Uterus (tissue), 4 donors: ENCODE data around the gene GSG1L2. TPM values are rescaled to one million over a fixed set of nuclear protein-coding genes. Genes with fewer than 3 reads are reported as not detected.

Source experiments
- DNase-seq, 2 donors: peaks; one replicate each; pipeline ENCODE4 v3.0.0-alpha.2; 2019 to 2020
- H3K27ac ChIP-seq, 2 donors: fragments of 200-600 bp; sonication (generic); 1 replicate in 1 of 2; 2 replicates in 1 of 2; pipeline ENCODE4 v1.5.1; 2016 to 2018
- H3K27me3 ChIP-seq, 2 donors: fragments of 200-600 bp; sonication (generic); one replicate each; pipeline ENCODE4 v1.5.1; 2018 to 2019; ENCODE audit warnings: control low read depth in 1 of 2
- H3K36me3 ChIP-seq, 2 donors: fragments of 200-600 bp; sonication (generic); one replicate each; pipeline ENCODE4 v1.5.1; 2019; ENCODE audit warnings: control low read depth in 1 of 2
- H3K4me1 ChIP-seq, 2 donors: fragments of 200-600 bp; sonication (generic); one replicate each; pipeline ENCODE4 v1.5.1; 2018 to 2019; ENCODE audit warnings: control low read depth in 1 of 2
- H3K4me3 ChIP-seq, 2 donors: fragments of 200-600 bp; sonication (generic); 1 replicate in 1 of 2; 2 replicates in 1 of 2; pipeline ENCODE4 v1.5.1; 2018 to 2019; ENCODE audit warnings: mild to moderate bottlenecking in 1 of 2
- H3K9me3 ChIP-seq, 2 donors: fragments of 200-600 bp; sonication (generic); one replicate each; pipeline ENCODE4 v1.5.1; 2019; ENCODE audit warnings: control low read depth in 1 of 2
- CTCF ChIP-seq, 4 experiments: fragments of 200-600 bp in 2 of 4; fragments of 450-650 bp in 2 of 4; sonication (generic) in 2 of 4; IDR thresholded peaks; one replicate each; pipeline ENCODE4 v1.5.1; 2016 to 2019; ENCODE audit warnings: antibody characterized with exemption in 4 of 4, mild to moderate bottlenecking in 2 of 4, moderate library complexity in 1 of 4
- POLR2A ChIP-seq, 2 donors: fragments of 450-650 bp; IDR thresholded peaks; one replicate each; pipeline ENCODE4 v1.6.1; 2016; ENCODE audit warnings: antibody characterized with exemption in 2 of 2, mild to moderate bottlenecking in 1 of 2, moderate library complexity in 1 of 2
- intact Hi-C: fragments of 100-400 bp; cut with DNase I; formaldehyde crosslinking; loops from one replicate; pipeline ENCODE4 v1.15.1; 2023; ENCODE audit warnings: low total_unique reads
- total RNA-seq, 4 donors: library from RNA; depleted of rRNA in 3 of 4; stranded (reverse); fragments of >200 nt in 3 of 4; gene quantifications; one replicate each; pipeline versions ENCODE4 v1.1.0 to v1.2.4, GENCODE V29; 2014 to 2023
- donor health status: DM: yes; HTN: yes; CAD: no.

Gene GSG1L2
- total RNA-seq, 4 donors from 2014 or later: not detected

- Histone ChIP-seq H3K9me3 (no peaks in the 10 kb centered on the region), H3K27ac (no peak overlapping the region), H3K36me3 (no peaks in the 10 kb centered on the region), H3K4me3 (no peak overlapping the region), H3K27me3 (no peaks in the 10 kb centered on the region), H3K4me1 (no peaks in the 10 kb centered on the region)
- TF ChIP-seq POLR2A (IDR thresholded peaks at IDR 0.05) (no peak), CTCF (IDR thresholded peaks at IDR 0.05) (no peak)
- intact Hi-C loops: no loop called here
- no peak for DNase-seq
Observed at GRCh38 chr17:9798008-9798407, 23.9 kb downstream of the GSG1L2 start.

GRCh38 chr17:9792181-9792840 is 29.6 kb downstream of the GSG1L2 start:
- H3K9me3 ChIP-seq: no peaks in the 10 kb centered on the region

GRCh38 chr17:9790889-9791876 is 30.7 kb downstream of the GSG1L2 start, which contains the start of gene DHRS7C:
Gene DHRS7C, minus strand, starts transcription at chr17:9791592. Its CDS starts 308 bp downstream, at chr17:9791284.
- Histone ChIP-seq H3K9me3 (no peaks in the 10 kb centered on the region), H3K27me3 (no peaks in the 10 kb centered on the region), H3K27ac (peak within 1 kb of the TSS in 1 of 2 donors; percentile 44), H3K4me1 (no peaks in the 10 kb centered on the region), H3K4me3 (no peak within 1 kb of the TSS), H3K36me3 (no peaks in the 10 kb centered on the region)
- intact Hi-C loops: no loop called here
- peak in 1 of 2 donors; percentile 50 for DNase-seq
- peak in 1 of 4 experiments; percentile 4 for TF ChIP-seq CTCF (IDR thresholded peaks at IDR 0.05)
- TF ChIP-seq POLR2A (IDR thresholded peaks at IDR 0.05): no peak

More at GRCh38 chr17:9792181-9792840, 29.6 kb downstream of the GSG1L2 start:
- intact Hi-C loops: no loop called here
- TF ChIP-seq CTCF (IDR thresholded peaks at IDR 0.05) (no peak), POLR2A (IDR thresholded peaks at IDR 0.05) (no peak)
- Histone ChIP-seq H3K36me3 (no peaks in the 10 kb centered on the region), H3K4me1 (no peaks in the 10 kb centered on the region), H3K27ac (no peak overlapping the region), H3K27me3 (no peaks in the 10 kb centered on the region), H3K4me3 (no peak overlapping the region)
- no peak for DNase-seq

GRCh38 chr17:9790316-9790715 is 31.6 kb downstream of the GSG1L2 start:
- Histone ChIP-seq H3K27me3 (no peaks in the 10 kb centered on the region), H3K4me1 (no peaks in the 10 kb centered on the region), H3K9me3 (no peaks in the 10 kb centered on the region), H3K27ac (no peak overlapping the region), H3K4me3 (no peak overlapping the region), H3K36me3 (no peaks in the 10 kb centered on the region)
- TF ChIP-seq CTCF (IDR thresholded peaks at IDR 0.05) (no peak), POLR2A (IDR thresholded peaks at IDR 0.05) (no peak)
- no peak for DNase-seq
- intact Hi-C loops: no loop called here

- Histone ChIP-seq H3K4me1 (no peaks in the 10 kb centered on the region), H3K36me3 (no peaks in the 10 kb centered on the region), H3K27ac (no peak overlapping the region), H3K27me3 (no peaks in the 10 kb centered on the region), H3K4me3 (no peak overlapping the region), H3K9me3 (no peaks in the 10 kb centered on the region)
- no peak for DNase-seq
- no peak for TF ChIP-seq CTCF (IDR thresholded peaks at IDR 0.05)
- TF ChIP-seq POLR2A (IDR thresholded peaks at IDR 0.05): no peak
- intact Hi-C loops: no loop called here
Observed at GRCh38 chr17:9788601-9789000, 33.3 kb downstream of the GSG1L2 start.
